Activated T-cell treated with anti-CD3 and anti-CD28 coated beads for 24 hours (primary cell): ENCODE data around the gene PLEKHH1.

Experiments
- DNase-seq: peaks from one replicate; pipeline ENCODE4 v3.0.0-alpha.2; 2020; ENCODE audit warnings: low read depth

PLEKHH1 gene

DNA sequence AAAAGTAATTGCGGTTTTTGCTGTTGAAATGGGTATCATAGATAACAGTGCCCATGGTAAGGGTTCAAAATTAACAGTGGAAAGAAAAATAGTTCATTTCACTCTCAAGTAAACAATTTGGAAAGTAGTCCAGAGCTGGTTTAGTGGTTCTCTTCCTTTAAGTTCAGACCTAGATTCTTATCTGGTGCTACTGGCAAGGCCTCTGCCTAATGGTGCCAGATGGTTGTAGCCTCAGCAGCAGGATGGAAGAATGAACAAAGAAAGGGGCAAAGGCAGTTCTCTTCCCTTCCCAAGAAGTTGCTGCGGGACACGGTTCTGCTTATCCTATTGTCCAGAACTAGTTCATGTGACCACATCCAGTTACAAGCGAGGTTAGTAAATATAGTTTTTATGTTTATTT is 97.1 kb downstream of the PLEKHH1 start:
- no peak for DNase-seq

DNA sequence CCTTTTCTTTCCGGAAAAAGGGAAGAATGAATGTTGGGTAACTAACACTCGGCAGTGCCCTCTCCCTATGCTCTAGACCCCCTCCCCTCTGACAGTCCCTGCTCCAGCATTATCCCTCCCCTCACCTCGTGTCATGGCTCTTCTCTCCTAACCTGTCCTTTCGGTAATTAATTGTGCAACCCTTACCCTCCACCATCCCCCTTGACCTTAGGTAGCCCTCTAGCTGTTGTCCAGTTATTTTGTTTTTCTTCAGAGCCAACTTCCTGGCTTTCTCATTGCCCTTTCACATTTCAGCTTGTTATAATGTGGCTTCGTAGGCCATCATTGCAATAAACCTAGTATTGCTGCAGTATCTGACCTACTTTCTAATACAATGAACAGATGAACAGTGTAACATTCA is 97.8 kb downstream of the PLEKHH1 start:
- no peak for DNase-seq

DNA sequence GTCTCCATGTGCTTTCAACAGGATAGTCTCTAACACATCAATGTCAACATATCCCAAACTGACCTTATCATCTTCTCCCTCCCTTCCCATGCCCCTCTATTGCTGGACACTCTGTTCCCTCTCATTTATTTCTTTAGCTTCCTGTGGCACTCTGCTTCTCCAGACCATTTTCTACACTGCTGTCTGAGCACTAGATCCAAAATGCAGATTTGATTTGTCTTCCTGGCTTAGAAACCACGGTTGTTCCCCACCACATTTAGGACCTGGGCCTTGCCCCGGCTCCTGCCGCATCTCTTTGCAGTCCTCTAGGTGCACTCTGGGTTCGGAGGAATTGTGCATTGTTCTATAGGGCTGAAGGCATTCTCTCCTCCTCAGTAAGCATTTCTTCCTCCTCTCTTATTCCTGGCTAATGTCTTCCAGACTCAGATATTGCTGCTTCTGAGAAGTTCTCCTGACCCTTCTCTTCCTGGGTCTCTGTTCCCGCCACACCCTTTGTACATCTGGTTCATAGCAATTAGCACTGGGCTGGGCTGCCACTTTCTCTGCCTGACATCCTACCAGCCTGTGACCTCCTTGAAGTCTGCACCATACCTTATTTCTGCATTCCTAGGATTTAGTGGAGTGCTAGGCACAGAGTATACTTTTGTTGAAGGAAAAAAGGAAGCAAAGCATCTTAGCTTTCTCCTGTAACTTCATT is 100.5 kb downstream of the PLEKHH1 start:
- DNase-seq: no peak

DNA sequence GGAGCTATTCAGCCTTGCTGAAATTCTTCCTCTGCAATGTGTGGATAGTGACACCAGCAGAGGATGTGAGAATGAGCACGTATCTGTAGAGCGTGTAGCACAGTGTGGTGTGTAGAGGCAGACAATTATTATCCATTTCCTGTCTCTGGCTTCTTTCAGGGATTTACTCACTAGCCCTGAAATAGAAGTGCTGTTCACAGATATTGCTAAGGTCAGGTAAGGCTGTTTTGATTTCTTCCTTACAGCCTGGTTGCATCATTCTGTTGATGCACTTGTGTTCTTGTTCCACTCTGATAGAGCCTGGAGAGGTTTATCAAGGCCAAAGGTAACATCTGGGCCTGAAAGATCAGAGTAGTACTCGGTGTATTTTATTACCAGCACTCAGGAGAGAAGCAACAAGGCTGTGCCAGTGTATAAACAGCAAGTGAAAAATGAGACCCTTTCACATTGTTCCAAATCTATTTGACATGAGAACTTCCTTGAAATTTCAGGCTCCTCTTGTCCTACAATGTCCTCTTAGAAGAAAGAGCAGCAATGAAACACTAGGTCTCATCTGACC is 103.3 kb downstream of the PLEKHH1 start:
- no peak for DNase-seq

DNA sequence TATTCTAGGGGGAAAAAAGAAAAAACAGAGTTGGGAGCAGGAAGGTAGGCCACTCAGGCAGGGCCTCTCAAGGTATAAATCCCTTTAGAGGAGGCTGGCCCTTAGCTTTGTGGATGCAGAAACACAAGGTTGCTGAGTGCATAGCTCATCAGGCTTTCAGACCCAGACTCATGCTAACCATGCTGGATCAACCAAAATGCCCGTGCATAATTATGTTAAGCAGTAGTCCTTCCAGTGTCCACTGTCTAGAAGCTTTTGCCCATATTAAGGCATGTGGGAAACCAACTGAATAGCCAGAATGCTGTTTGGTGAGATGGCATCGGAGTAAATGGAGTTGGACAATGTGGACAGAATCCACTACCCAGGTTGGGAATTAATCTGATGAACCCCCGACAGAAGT is 105.6 kb downstream of the PLEKHH1 start:
- no peak for DNase-seq
